ENCODE results near the gene TP73.

DNA sequence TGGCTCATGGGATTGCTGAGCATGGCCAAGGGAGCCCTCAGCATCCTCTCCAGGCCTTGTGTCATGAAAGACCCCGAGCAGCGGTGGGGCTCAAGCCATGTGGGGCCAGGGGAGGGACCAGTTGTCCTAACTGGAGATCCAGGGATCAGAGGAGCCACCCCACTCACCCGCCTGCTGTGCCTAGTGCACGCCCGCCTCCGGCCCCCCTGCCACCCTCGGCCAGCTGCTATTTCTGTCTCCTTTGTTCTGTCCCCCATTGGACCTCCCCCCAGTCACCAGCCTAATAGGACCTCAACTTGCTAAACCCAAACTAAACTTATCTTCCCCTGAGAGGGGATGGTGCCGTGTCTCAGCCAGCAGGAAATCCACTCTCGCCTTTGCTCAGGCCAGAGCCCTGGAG lies 44.4 kb downstream of the TP73 start:
- TF ChIP-seq EZH2 (IDR thresholded peaks at IDR 0.05; ENCODE audit: insufficient read depth, poor library complexity, severe bottlenecking) (no peak), EZH2phosphoT487 (IDR thresholded peaks at IDR 0.05; ENCODE audit: insufficient read depth, low read depth) (no peak)

All from GM23248 (cell line).